Type B pancreatic cell (in vitro differentiated cells): ENCODE data around the gene MAP7D1. TPM values are rescaled to one million over a fixed set of nuclear protein-coding genes. Genes with fewer than 3 reads are reported as not detected.

Experiments
- DNase-seq: peaks from one replicate; pipeline ENCODE4 v3.0.0; 2021; ENCODE audit warnings: mixed read lengths; ENCODE audit not compliant: unreplicated experiment; ENCODE audit errors: extremely low spot score
- H3K27ac Mint-ChIP-seq: 2 replicates; pipeline ENCODE4 v1.8.0; 2021; ENCODE audit warnings: mild to moderate bottlenecking, mixed read lengths
- H3K27me3 Mint-ChIP-seq: 2 replicates; pipeline ENCODE4 v1.8.0; 2021; ENCODE audit warnings: mixed read lengths
- H3K36me3 Mint-ChIP-seq: 2 replicates; pipeline ENCODE4 v1.8.0; 2021; ENCODE audit warnings: mixed read lengths
- H3K4me1 Mint-ChIP-seq: one replicate; pipeline ENCODE4 v1.8.0; 2021; ENCODE audit warnings: mixed read lengths; ENCODE audit not compliant: unreplicated experiment
- H3K4me3 Mint-ChIP-seq: 2 replicates; pipeline ENCODE4 v1.8.0; 2021; ENCODE audit warnings: mild to moderate bottlenecking, mixed read lengths
- H3K9me3 Mint-ChIP-seq: 2 replicates; pipeline ENCODE4 v1.8.0; 2021; ENCODE audit warnings: mixed read lengths
- CTCF ChIP-seq: fragments of 200-600 bp; sonication (generic); conservative IDR thresholded peaks from 2 replicates; pipeline ENCODE4 v1.5.0; 2021; ENCODE audit warnings: antibody characterized with exemption, mild to moderate bottlenecking
- total RNA-seq: library from RNA; stranded (reverse); gene quantifications from 2 replicates; pipeline ENCODE4 v1.2.1, GENCODE V29; 2021; ENCODE audit warnings: low replicate concordance

MAP7D1 gene
- total RNA-seq, 1 donor from 2014 or later, result 112 TPM

GRCh38 chr1:36150296-36151133 lies 5.4 kb upstream of the MAP7D1 start:
- TF ChIP-seq CTCF, result no peak
- no peaks in the 10 kb centered on the region for H3K36me3 Mint-ChIP-seq
- peaks cover 34% of the 10 kb centered on the region for H3K4me1 Mint-ChIP-seq
- no peaks in the 10 kb centered on the region for H3K27me3 Mint-ChIP-seq
- peak overlapping the region; percentile 99 for H3K4me3 Mint-ChIP-seq
- peak; percentile 85 for DNase-seq
- H3K9me3 Mint-ChIP-seq, result no peaks in the 10 kb centered on the region
- peak overlapping the region; percentile 98 for H3K27ac Mint-ChIP-seq

GRCh38 chr1:36151134-36151844 lies 4.7 kb upstream of the MAP7D1 start:
- Mint-ChIP-seq H3K27me3 (no peaks in the 10 kb centered on the region), H3K27ac (peak overlapping the region; percentile 98), H3K9me3 (no peaks in the 10 kb centered on the region), H3K4me1 (peaks cover 34% of the 10 kb centered on the region), H3K36me3 (no peaks in the 10 kb centered on the region), H3K4me3 (peak overlapping the region; percentile 99)
- TF ChIP-seq CTCF, result no peak
- DNase-seq, result no peak

GRCh38 chr1:36151845-36152203 lies 4.1 kb upstream of the MAP7D1 start:
- H3K27me3 Mint-ChIP-seq, result no peaks in the 10 kb centered on the region
- H3K4me3 Mint-ChIP-seq, result no peak overlapping the region
- DNase-seq, result no peak
- no peak for TF ChIP-seq CTCF
- H3K36me3 Mint-ChIP-seq, result no peaks in the 10 kb centered on the region
- peak overlapping the region; percentile 79 for H3K27ac Mint-ChIP-seq
- no peaks in the 10 kb centered on the region for H3K9me3 Mint-ChIP-seq
- peaks cover 34% of the 10 kb centered on the region for H3K4me1 Mint-ChIP-seq

- Mint-ChIP-seq H3K27me3 (no peaks in the 10 kb centered on the region), H3K4me1 (peaks cover 41% of the 10 kb centered on the region), H3K9me3 (no peaks in the 10 kb centered on the region), H3K27ac (peak overlapping the region; percentile 74), H3K36me3 (peaks cover 4% of the 10 kb centered on the region), H3K4me3 (peak overlapping the region; percentile 86)
- TF ChIP-seq CTCF, result no peak
- DNase-seq, result no peak
Observed at GRCh38 chr1:36153476-36153875, 2.5 kb upstream of the MAP7D1 start.

GRCh38 chr1:36154335-36154734 lies 1.6 kb upstream of the MAP7D1 start:
- peak overlapping the region; percentile 90 for H3K27ac Mint-ChIP-seq
- H3K9me3 Mint-ChIP-seq, result no peaks in the 10 kb centered on the region
- peaks cover 7% of the 10 kb centered on the region for H3K36me3 Mint-ChIP-seq
- TF ChIP-seq CTCF, result no peak
- no peak for DNase-seq
- peak overlapping the region; percentile 86 for H3K4me3 Mint-ChIP-seq
- no peaks in the 10 kb centered on the region for H3K27me3 Mint-ChIP-seq
- H3K4me1 Mint-ChIP-seq, result peaks cover 46% of the 10 kb centered on the region
